Measurements from ENCODE around the gene AGTPBP1. TPM values are rescaled to one million over a fixed set of nuclear protein-coding genes. Genes with fewer than 3 reads are reported as not detected.
A peak's percentile ranks its signal among the peaks of the same experiment; 100 is the strongest.
"Not testable (repeated sequence)": the region's sequence is repeated elsewhere in the genome, so short reads cannot be mapped to it uniquely, and the experiment has no call there.

AGTPBP1 gene
- total and polyA plus RNA-seq, 8 donors, result 3.8 to 12.7 (median 9.1) TPM

GRCh38 chr9:85730916-85731630 lies 10.7 kb downstream of the AGTPBP1 start:
- Histone ChIP-seq H3K36me3 (no peaks in the 10 kb centered on the region), H3K27ac (no peak overlapping the region), H3K27me3 (no peaks in the 10 kb centered on the region), H3K4me1 (peaks cover 0 to 5% (median 0%) of the 10 kb centered on the region in 3 donors), H3K9me3 (no peaks in the 10 kb centered on the region), H3K4me3 (no peak overlapping the region)
- ATAC-seq, result no peak
- WGBS, 2 donors, result 82 to 90% methylated on average over 4 of the region's 4 CpGs
- intact Hi-C loops (cut with DNase I), result no loop called here
- no peak for FAIRE-seq
- TF ChIP-seq, protein P1, sequence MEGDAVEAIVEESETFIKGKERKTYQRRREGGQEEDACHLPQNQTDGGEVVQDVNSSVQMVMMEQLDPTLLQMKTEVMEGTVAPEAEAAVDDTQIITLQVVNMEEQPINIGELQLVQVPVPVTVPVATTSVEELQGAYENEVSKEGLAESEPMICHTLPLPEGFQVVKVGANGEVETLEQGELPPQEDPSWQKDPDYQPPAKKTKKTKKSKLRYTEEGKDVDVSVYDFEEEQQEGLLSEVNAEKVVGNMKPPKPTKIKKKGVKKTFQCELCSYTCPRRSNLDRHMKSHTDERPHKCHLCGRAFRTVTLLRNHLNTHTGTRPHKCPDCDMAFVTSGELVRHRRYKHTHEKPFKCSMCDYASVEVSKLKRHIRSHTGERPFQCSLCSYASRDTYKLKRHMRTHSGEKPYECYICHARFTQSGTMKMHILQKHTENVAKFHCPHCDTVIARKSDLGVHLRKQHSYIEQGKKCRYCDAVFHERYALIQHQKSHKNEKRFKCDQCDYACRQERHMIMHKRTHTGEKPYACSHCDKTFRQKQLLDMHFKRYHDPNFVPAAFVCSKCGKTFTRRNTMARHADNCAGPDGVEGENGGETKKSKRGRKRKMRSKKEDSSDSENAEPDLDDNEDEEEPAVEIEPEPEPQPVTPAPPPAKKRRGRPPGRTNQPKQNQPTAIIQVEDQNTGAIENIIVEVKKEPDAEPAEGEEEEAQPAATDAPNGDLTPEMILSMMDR (IDR thresholded peaks at IDR 0.05), result no peak
- no peak for DNase-seq

DNA sequence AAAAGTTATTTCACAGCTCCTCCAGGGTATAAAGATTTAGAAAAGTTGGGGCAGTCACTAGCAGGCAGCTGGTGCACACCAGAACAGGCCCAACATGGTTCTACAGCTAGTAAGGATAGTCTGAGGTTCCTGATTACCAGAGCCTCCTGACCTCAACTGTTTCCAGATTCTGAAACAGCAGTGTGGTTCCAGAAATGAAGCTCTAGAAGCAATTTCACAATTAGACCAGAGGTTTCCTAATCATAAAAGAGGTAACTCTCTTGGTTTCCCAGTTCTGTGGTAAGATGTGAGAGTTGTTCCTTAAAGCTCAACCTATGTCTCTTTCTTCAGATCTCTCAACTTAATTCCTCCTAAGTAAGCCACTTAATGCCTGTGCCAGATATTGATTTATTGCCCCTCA lies 11.9 kb downstream of the AGTPBP1 start:
- peak in 2 of 4 donors; percentile 26 to 50 for ATAC-seq
- no peak for FAIRE-seq
- TF ChIP-seq, protein P1 (IDR thresholded peaks at IDR 0.05), result no peak

GRCh38 chr9:85727500-85727899 lies 14.3 kb downstream of the AGTPBP1 start:
- ATAC-seq (peak in 2 of 4 donors; percentile 28 to 50), DNase-seq (no peak), FAIRE-seq (no peak)
- intact Hi-C loops (cut with DNase I), result no loop called here
- Histone ChIP-seq H3K9me3 (no peaks in the 10 kb centered on the region), H3K27me3 (no peaks in the 10 kb centered on the region), H3K36me3 (no peaks in the 10 kb centered on the region), H3K27ac (no peak overlapping the region), H3K4me3 (no peak overlapping the region), H3K4me1 (peaks cover 0 to 5% (median 0%) of the 10 kb centered on the region in 3 donors)
- WGBS, 2 donors, result 18 to 27% methylated on average over 2 of the region's 2 CpGs
- TF ChIP-seq, protein P1 (IDR thresholded peaks at IDR 0.05), result no peak

More for the DNA sequence above, 11.9 kb downstream of the AGTPBP1 start:
- Histone ChIP-seq H3K27ac (no peak overlapping the region), H3K9me3 (no peaks in the 10 kb centered on the region), H3K36me3 (no peaks in the 10 kb centered on the region), H3K4me1 (peaks cover 0 to 5% (median 0%) of the 10 kb centered on the region in 3 donors), H3K27me3 (no peaks in the 10 kb centered on the region), H3K4me3 (no peak overlapping the region)
- intact Hi-C loops (cut with DNase I), result no loop called here
- DNase-seq, result no peak

GRCh38 chr9:85726737-85727136 lies 15.0 kb downstream of the AGTPBP1 start:
- peaks cover 0 to 5% (median 0%) of the 10 kb centered on the region in 3 donors for H3K4me1 ChIP-seq
- H3K9me3 ChIP-seq, result no peaks in the 10 kb centered on the region
- WGBS, 2 donors, result 92 to 94% methylated on average over 4 of the region's 4 CpGs
- no peak overlapping the region for H3K4me3 ChIP-seq
- H3K36me3 ChIP-seq, result no peaks in the 10 kb centered on the region
- H3K27me3 ChIP-seq, result no peaks in the 10 kb centered on the region
- FAIRE-seq (no peak), DNase-seq (no peak), ATAC-seq (no peak)
- TF ChIP-seq, protein P1 (IDR thresholded peaks at IDR 0.05), result no peak
- intact Hi-C loops (cut with DNase I), result no loop called here
- H3K27ac ChIP-seq, result no peak overlapping the region

DNA sequence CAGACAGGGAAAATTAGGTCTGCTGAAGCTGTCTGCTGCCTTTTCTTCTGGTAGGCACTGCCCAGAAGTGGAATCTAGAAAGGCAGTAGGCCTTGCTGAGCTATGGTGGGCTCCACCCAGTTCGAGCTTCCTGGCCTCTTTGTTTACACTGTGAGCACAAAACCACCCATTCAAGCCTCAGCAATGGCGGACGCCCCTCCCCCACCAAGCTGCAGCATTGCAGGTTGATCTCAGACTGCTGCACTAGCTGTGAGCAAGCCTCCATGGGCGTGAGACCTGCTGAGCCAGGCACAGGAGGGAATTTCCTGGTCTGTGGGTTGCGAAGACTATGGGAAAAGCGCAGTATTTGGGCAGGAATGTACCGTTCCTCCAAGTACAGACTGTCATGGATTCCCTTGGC lies 18.5 kb downstream of the AGTPBP1 start:
- DNase-seq, result no peak
- no peak for FAIRE-seq
- ATAC-seq, result no peak

GRCh38 chr9:85719411-85719810 lies 22.3 kb downstream of the AGTPBP1 start:
- H3K27ac ChIP-seq; DNase-seq; H3K4me1 ChIP-seq; H3K27me3 ChIP-seq; intact Hi-C loops (cut with DNase I); H3K36me3 ChIP-seq; H3K4me3 ChIP-seq; FAIRE-seq; ATAC-seq; H3K9me3 ChIP-seq: not testable (repeated sequence)

More for the DNA sequence above, 18.5 kb downstream of the AGTPBP1 start:
- intact Hi-C loops (cut with DNase I), result no loop called here
- Histone ChIP-seq H3K27me3 (no peaks in the 10 kb centered on the region), H3K4me3 (no peak overlapping the region), H3K9me3 (no peaks in the 10 kb centered on the region), H3K36me3 (no peaks in the 10 kb centered on the region), H3K4me1 (peaks cover 0 to 5% (median 0%) of the 10 kb centered on the region in 3 donors), H3K27ac (no peak overlapping the region)
- 83 to 86% methylated on average over 7 of the region's 7 CpGs for WGBS, 2 donors
- TF ChIP-seq, protein P1 (IDR thresholded peaks at IDR 0.05), result no peak

- H3K4me1 ChIP-seq; H3K36me3 ChIP-seq; H3K9me3 ChIP-seq; ATAC-seq; H3K27ac ChIP-seq; DNase-seq; intact Hi-C loops (cut with DNase I); H3K4me3 ChIP-seq; FAIRE-seq; H3K27me3 ChIP-seq: not testable (repeated sequence)
- 89 to 99% methylated on average over 4 of the region's 4 CpGs for WGBS, 2 donors
Observed at GRCh38 chr9:85717818-85718217, 23.9 kb downstream of the AGTPBP1 start.
